ENCODE data around the gene IFNA14.
"Not testable (repeated sequence)": the region's sequence is repeated elsewhere in the genome, so short reads cannot be mapped to it uniquely, and the experiment has no call there.

IFNA14 gene

DNA sequence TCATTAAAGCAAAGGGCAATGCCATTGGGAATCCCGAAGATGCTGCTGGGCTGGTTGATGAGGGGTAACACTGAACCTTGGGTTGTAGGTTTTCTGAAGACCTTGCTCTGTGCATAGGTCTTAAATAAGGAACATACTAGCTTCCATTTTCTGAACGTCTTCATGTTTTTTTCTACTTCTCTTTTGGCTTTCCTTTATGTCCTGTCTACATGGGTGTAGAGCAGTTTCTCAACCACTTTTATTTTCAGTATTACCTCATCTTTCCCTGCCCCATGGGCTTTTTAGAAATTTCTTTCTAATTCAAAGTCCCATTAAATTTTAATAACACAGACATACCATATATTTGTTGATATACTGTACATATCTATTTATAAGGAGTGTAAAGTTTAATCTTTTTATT lies at the start of gene IFNA14:
IFNA14 (minus strand) TSS at position 95 of the 400 bp plus-strand sequence; CDS start at position 25, 70 bp downstream.
- DNase-seq (ENCODE audit: low read depth) = no peak

DNA sequence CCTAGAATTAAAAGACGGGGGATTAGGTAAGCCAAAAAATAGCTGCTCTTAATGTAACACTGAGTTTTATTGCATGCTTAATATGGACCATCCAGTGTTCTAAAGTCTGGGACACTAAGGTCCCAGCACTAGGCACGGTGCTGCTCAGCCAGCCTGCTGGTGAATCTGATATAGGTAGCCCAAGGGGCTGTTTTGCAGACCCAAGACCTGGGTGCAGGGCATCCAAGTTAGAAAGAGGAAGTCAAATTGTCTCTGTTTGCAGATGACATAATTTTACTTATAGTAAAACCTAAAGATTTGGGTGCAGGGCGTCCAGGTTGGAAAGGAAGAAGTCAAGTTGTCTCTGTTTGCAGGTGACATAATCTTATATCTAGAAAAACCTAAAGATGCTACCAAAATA lies 47.5 kb upstream of the IFNA14 start:
- DNase-seq (ENCODE audit: low read depth) = no peak

DNA sequence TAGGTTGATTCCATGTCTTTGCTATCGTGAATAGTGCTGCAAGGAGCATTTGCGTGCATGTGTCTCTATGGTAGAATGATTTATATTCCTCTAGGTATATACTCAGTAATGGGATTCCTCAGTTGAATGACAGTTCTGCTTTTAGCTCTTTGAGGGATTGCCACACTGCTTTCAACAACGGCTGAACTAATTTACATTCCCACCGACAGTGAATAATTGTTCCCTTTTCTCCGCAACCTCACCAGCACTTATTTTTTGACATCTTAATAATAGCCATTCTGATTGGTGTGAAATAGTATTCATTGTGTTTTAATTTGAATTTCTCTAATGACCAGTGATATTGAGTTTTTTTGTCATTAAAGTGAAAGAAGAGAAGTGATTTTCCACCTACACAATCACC lies 46.9 kb upstream of the IFNA14 start:
- DNase-seq (ENCODE audit: low read depth) = no peak

DNA sequence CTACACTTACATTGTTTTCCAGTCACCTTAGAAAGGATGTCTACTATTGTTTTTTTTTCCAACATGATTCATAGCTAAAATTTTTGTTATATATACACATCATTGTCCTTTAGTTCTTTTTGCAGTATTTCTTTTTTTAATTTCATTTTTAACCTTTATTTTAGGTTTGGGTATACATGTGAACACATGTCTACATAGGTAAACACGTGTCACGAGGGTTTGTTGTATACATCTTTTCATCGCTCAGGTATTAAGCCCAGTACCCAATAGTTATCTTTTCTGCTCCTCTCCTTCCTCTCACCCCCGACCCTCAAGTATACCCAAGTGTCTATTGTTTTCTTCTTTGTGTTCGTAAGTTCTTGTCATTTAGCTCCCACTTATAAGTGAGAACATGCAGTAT lies 46.3 kb upstream of the IFNA14 start:
- DNase-seq (ENCODE audit: low read depth) = no peak

DNA sequence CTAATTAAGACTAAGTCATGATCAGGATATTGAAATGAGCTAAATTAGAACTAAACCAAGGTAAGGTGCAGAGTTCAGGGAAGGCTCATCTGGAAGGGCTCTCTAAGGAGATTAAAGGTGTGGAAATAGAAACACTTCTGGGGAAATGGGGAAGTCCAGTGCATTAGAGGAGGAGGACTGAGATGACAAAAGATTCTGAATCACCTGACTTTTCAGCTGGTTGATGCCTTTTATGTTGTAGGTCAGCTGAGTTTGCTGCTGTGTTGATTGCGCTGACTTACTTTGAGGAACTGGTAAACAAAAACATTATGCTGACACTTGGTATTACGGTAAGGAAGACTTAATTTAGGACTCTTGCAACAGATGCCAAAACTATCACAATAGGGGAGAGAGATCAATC lies 41.5 kb upstream of the IFNA14 start:
- DNase-seq (ENCODE audit: low read depth) = no peak

DNA sequence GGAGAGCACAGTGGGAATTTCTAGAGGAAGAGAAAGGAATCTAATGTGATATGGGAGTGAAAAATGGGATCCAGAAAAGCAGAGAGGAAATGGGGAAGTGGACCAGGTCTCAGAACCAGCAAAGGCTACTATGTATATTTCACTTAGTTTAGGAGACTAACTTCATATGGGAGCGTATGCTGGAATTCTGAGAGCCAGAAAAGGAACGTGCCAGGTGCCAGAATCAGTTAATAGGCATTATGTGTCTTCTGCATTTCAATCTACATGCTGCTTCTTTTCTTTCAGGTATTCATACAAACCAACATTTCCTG lies 28.5 kb upstream of the IFNA14 start:
- DNase-seq (ENCODE audit: low read depth) = no peak

DNA sequence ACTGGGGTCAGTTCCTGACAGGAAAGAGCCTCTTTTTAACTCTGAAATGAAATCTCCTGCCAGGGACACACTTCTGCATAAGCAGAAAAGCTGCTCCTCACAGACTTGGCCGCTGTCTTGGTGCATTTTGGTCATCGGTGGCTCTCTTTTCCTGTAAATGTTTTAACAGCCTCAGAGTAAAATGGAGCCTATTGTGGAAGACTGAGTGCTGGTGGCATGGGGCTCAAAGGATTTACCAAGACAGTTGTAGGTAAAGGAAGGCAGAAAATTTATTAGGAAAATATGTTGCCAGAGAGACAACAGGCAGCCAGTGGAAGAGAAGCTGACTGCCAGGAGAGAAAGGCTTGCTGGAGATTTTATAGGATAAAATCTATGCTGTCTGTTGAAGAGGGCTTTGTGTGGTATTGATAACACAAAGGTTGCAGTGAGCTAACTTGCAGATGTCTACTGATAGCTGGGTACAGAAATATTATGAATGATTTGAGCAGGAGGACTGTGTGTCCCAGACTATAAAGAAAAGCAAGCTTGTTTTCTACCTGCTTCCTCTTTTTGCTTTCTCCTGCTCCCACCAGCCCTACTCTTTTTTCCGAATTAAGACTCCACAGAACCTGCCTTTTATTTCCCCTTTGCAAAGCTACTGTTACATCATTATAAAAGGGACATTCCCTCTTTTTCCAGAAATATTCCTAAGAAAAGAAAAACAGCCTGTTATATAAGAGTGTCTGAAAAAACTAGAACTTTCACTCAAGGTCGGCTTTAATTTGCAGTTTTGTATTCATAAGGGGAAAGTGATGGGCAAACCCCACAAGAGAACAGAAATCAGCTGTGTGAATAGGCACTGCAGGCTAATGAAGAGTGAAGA lies 27.9 kb upstream of the IFNA14 start:
- DNase-seq (ENCODE audit: low read depth) = no peak

DNA sequence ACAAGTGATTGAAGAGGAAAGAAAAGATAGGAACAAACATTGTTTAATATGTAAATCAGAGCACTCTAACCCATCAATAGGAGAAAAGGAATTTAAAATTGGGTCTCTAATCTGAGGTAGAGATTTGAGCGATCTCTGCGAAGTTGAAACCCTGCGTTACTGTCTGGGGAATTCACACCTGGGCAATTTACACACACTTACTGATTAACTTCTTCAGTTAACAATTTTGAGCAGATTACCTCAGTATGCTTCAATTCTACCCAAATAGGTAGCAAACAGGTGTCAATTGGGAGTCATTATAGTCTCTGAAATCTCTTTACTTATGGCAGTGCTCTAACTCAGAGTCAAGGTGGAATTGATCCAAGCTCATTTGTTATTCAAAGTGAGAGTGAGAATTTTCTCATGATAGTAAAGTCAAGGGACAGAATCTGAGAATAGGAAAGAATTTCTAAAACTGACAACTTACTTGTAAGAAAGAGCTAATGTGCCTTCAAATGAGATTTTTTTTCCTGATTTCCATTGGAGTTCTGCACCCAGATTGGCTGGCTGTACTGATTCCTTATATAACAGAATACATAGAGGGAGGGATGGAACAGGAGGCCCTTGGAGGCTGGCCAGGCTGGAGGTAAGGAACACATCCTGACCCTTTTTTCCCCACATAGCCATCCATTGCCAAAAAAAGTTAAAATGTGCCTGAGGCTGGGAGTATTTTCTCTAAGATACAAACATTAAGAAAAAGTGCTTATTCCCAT lies 27.1 kb upstream of the IFNA14 start:
- no peak for DNase-seq (ENCODE audit: low read depth)

DNA sequence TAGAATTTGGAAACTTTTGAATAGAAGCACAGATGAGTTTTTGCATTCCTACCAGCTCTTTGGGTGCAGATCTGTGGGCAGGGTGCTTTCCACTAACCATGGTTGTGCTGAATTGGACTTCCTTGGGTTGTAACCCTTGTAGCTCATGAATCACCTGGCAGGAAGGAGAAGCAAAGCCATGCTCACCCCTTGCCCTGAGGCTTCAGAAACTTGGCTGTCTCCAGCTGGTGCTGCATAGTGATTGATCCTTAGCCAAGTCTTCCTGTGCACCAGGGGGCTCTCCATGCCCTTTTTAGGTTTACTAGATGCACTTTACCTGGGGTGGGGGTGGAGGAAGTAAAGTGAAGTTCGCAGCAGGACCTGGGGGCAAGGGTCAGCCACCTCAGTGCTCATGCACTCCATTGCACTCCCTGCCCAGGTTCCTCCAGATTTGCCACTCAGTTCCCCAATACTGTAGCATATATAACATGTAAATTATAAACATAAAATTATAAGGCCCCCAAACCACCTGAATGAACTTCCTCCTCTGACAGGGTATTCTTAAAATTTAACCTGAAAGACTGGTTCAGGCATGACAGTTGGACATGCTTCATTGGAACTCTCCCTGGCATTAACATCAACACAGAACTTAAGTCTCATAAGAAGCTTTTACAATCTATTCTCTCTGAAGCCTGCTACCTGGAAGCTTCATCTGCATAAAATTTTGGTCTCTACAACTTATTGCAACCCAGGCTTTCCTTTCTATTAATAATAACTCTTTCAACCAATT lies 25.8 kb upstream of the IFNA14 start:
- no peak for DNase-seq (ENCODE audit: low read depth)

DNA sequence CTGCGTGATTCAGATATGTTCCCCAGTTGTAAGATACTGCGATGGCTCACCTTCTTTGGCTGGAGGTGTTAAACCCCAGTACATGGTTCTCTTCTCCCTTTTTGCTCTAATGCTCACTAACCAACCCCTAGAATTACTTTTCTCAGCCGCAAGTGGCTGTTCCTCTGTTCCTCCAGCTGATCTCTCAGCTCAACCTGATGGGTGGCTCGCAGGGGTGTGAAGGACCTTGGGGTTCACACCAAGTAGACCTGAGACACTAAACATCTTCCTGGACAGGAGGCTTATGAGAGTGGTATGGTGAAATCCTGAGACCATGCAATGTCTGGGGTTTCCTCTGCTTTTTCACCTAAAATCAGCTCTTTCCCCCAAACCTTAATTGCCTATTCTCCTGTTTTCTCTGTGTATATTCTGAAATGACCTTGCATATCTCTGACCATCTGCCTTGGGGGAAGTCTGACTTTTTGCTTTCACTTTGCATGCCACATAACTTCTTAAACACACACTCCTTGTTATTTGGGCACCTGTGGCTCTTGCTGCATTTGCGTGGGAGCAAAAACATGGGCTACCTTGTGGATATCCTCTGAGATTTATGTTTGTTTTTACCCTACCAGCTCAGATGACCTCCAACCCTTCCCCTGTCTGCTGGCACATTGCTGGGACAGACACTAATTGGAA lies 15.9 kb upstream of the IFNA14 start:
- no peak for DNase-seq (ENCODE audit: low read depth)

DNA sequence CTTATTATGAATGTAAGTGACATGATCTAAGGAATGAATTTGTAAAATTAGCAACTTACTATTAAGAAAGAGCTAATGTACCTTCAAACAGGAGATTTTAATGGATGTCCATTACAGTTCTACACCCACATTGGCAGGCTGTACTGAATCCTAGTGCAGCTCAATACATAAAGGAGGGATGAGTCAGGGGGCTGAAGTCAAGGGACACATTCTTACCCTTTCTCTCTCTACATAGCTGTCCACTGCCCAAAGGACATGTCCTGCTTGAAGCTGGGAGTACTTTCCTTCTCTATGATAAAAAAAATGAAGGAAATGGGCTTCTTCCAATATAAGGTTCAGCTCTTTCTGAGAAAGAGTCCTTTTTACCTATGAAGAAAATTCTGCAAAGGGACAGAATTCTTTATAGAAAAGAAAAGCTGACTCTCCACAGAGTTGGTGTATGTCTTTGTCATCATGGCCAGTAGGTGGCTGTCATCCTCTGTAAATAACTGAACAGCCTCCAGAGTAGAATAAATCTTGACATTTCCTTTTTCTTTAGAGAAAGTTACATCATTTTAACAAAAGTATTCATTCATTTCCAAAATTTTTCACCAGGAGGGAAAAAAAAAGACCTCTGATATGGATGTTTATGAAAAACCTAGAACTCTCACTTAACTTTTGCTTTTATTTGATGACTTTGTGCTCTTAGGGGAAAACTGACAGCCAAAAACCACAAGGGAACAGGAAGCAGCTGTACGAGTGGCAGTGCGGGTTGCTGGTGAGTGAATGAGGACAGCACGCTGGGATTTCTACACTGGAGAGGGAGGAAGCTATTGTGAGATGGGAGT lies 13.1 kb upstream of the IFNA14 start:
- DNase-seq (ENCODE audit: low read depth) = no peak

DNA sequence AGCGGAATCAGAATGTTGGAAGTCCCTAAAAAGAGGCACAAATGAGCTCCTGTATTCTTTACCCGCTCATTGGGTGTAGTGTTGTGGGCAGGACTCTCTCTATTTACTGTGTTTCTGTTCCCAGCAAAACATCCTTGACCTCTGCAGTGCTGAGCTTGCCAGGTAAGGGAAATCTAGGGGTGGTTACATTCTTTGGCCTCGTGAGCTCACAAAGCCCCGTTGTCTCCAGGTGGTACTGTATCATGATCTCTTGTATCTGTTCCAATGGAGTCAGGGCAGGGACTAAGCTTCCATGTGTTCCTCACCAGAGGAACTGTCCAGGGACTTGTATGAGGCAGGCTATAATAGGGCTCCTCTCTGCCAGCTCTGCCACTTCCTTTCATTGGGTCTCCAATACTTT lies 11.8 kb upstream of the IFNA14 start:
- DNase-seq (ENCODE audit: low read depth) = no peak

DNA sequence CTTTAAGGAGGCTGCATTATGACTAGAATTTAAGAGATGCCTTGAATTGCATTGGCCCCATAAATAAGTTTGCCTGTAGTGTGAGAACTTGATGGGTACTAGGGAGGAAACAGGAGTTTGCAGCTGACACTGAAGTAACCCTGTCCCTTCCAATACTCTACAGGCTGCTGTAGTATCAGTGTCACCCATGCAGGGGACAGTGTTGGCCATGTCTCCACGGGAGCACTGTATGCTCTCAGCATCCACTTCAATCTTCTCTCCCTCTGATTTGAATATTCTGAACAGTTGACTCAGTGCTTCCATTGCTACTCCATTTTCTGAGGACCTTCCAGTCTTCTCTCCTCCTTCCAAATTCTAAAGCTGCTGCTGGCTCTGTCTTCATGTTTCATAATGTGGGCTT lies 11.4 kb upstream of the IFNA14 start:
- DNase-seq (ENCODE audit: low read depth) = no peak

DNA sequence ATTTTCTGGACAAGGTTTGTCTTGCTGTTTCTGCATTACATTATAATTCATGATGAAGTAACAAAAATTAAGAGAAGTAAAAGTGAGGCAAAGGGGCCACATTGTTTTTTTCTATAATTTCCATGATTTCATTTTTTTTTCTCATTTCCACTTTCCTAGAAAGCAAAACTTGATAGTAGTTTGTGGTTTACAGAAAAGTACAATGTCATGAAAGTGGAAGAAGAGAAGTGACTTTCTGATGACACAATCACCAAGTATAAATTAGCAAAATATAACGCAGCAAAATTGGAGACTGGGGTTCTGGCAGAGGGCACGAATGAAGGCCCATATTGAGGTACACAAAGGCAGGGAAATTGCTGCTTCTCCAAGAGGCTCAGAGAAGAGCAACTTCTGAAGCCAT lies 5.0 kb upstream of the IFNA14 start:
- DNase-seq (ENCODE audit: low read depth) = no peak

DNA sequence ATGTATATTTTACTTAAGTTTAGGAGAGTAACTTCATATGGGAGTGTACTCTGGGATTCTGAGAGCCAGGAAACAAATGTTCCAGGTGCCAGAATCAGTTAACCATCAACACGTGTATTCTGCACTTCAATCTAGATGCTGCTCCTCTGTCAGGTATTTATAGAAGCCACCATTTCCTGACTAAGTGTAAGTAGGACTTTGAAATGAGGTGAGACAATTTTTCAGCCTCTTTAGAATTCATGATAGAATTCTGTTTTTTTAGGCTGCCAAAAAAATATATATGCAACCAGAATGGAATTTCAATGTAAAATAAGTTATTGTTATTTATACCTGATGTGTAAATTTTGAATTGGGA lies 3.5 kb downstream of the IFNA14 start:
- DNase-seq (ENCODE audit: low read depth) = not testable (repeated sequence)

DNA sequence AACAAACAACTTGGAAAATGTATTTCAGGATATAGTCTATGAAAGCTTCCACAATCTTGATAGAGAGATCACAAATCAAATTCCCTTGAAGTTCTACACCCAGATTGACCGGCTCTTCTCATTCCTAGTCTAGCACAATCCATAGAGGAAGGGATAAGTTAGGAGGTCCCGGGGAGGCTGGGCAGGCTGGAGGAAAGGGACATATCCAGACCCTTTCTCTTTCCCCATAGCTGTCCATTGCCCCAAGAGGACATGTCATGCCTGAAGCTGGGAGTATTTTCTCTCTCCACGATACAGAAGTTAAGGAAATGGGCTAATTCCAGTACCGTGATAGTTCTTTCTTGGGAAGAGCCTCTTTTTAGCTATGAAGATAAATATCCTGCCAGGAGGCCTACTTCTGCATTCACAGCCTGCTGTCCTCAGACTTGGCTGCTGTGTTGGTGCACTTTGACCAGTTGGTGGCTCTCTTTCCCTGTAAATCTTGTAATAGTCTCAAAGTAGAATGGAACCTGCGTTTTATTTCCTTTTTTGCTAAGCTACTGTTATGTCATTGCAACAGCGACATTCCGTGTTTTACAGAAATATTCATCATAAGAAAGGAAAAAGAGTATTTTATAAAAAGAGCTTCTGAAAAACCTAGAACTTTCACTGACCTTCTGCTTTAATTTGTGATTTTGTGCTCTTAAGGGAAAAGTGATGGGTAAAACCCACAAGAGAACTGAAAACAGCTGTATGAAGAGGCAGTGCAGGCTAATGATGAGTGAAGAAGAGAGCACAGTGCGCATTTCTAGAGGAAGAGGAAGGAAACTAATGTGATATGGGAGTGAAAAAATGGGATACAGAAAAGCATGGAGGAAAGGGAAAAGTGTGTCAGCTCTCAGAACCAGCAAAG lies 4.1 kb downstream of the IFNA14 start:
- DNase-seq (ENCODE audit: low read depth) = not testable (repeated sequence)

DNA sequence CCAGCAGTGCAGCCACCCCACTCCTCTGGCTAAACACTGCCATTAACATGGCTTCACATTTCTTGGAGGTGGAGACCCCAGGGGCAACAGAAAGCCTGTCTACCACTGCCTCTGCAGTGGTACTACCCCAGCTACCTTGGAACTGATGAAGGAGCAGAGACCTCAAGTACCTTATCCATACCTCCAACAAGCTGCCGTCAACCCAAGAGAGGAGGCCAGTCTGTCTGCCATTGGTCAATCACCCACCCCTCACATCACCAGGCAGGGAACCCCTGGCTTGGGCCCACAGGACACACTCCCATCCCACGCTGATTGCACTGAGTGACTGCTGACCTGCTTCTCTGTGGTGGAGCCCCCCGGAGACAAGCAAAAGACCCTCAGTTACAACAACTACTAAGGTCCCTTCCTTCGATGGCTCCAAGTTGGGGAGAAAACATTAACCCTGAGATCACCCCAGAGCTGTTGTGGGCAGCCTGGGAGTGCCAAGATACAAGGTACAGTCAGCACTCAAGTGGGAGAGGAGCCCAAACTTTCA lies 5.6 kb downstream of the IFNA14 start:
- DNase-seq (ENCODE audit: low read depth) = no peak

DNA sequence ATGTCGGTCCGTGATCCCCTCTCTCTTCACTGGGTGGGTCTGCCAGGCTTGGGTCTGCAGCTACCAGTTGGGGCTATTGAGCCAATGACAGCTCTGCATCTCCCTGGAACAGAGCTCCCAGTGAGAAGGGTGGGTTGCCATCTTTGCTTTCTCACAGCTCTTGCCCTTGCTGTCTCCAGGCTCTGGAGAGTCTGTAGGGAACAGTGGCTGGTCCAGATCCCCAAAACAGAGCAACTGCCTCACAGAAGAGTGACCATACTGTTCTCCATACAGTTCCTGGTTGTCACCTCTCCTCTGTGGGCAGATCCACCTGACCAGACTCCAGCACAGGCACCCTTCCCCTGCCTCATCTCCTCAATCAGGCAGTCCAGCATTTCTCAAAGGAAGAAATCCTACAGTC lies 6.5 kb downstream of the IFNA14 start:
- DNase-seq (ENCODE audit: low read depth) = no peak

DNA sequence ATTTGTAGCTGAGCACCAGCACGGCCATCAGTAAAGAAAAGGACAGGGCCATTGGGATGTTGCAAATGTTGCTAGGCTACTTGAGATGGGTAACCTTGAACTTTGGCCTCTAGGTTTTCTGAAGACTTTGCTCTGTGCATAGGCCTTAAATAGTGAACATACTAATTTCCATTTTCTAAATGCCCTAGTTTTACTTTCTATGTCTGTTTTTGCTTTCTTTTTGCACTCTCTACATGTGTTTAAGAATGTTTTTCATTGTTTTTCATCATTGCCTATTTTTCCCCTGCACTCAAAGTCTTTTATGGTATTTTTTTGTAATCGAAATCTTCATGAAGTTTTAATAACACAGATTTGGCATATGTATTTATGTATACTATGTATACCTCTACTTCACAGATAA lies 11.7 kb downstream of the IFNA14 start, which contains the start of gene IFNA17:
IFNA17 (minus strand) TSS at position 101 of the 400 bp plus-strand sequence; CDS start at position 52, 49 bp downstream.
- no peak for DNase-seq (ENCODE audit: low read depth)

DNA sequence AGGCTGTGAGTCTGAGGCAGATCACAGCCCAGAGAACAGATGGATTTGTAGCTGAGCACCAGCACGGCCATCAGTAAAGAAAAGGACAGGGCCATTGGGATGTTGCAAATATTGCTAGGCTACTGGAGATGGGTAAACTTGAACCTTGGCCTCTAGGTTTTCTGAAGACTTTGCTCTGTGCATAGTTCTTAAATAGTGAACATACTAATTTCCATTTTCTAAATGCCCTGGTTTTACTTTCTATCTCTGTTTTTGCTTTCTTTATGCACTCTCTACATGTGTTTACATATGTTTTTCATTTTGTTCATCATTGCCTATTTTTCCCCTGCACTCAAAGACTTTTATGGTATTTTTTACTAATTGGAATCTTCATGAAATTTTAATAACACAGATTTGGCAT lies 22.6 kb downstream of the IFNA14 start, which contains the start of gene IFNA16:
IFNA16 (minus strand) TSS at position 101 of the 400 bp plus-strand sequence; CDS start at position 95, 6 bp downstream.
- not testable (repeated sequence) for DNase-seq (ENCODE audit: low read depth)

All from stimulated activated CD8-positive, alpha-beta memory T cell treated with anti-CD3 and anti-CD28 coated beads, Interleukin-15, amount 100 ng/mL, for 1 hour (primary cell).